Astrocyte (in vitro differentiated cells and primary cell): Measurements from ENCODE around the gene INPP5A. TPM values are rescaled to one million over a fixed set of nuclear protein-coding genes. Genes with fewer than 3 reads are reported as not detected.

Experiments used
- DNase-seq: peaks from one replicate; pipeline ENCODE4 v3.0.0-alpha.2; 2010; ENCODE audit warnings: low read depth
- FAIRE-seq: peaks from 2 replicates; lab custom pipeline; 2011; peaks lifted over from hg19 to GRCh38; lab: Jason Lieb, UNC
- H2AFZ ChIP-seq: 2 replicates; pipeline ENCODE4 v1.6.0; 2012; ENCODE audit warnings: low read depth, low read length, inconsistent platforms
- H3K27ac ChIP-seq: 2 replicates; pipeline ENCODE4 v1.5.1; 2011; ENCODE audit warnings: low read depth, low read length, inconsistent platforms
- H3K27me3 ChIP-seq: 2 replicates; pipeline ENCODE4 v1.6.0; 2011; ENCODE audit warnings: low read length, inconsistent platforms; ENCODE audit not compliant: insufficient read depth
- H3K36me3 ChIP-seq: 2 replicates; pipeline ENCODE4 v1.5.1; 2011; ENCODE audit warnings: low read length, inconsistent platforms; ENCODE audit not compliant: insufficient read depth
- H3K4me1 ChIP-seq: 2 replicates; pipeline ENCODE4 v1.5.1; 2011; ENCODE audit warnings: low read length, inconsistent platforms; ENCODE audit not compliant: insufficient read depth
- H3K4me2 ChIP-seq: 2 replicates; pipeline ENCODE4 v1.6.0; 2012; ENCODE audit warnings: low read length, inconsistent platforms
- H3K4me3 ChIP-seq: 2 replicates; pipeline ENCODE4 v1.5.1; 2011; ENCODE audit warnings: low read depth, mild to moderate bottlenecking, low read length, inconsistent platforms; ENCODE audit not compliant: insufficient read depth
- H3K79me2 ChIP-seq: 2 replicates; pipeline ENCODE4 v1.6.0; 2012; ENCODE audit warnings: mild to moderate bottlenecking, low read length, inconsistent platforms; ENCODE audit not compliant: insufficient read depth
- H3K9ac ChIP-seq: 2 replicates; pipeline ENCODE4 v1.6.0; 2012; ENCODE audit warnings: mild to moderate bottlenecking, low read length, inconsistent platforms
- H3K9me3 ChIP-seq: 2 replicates; pipeline ENCODE4 v1.5.1; 2012; ENCODE audit warnings: low read depth, mild to moderate bottlenecking, low read length, inconsistent platforms; ENCODE audit not compliant: insufficient read depth
- H4K20me1 ChIP-seq: 2 replicates; pipeline ENCODE4 v1.6.0; 2012; ENCODE audit warnings: low read length, inconsistent platforms; ENCODE audit not compliant: insufficient read depth
- H3K27ac Mint-ChIP-seq: one replicate; pipeline ENCODE4 v1.8.0; 2021; ENCODE audit warnings: mild to moderate bottlenecking, mixed read lengths; ENCODE audit not compliant: unreplicated experiment
- H3K27me3 Mint-ChIP-seq: one replicate; pipeline ENCODE4 v1.8.0; 2021; ENCODE audit warnings: low read depth, mixed read lengths; ENCODE audit not compliant: unreplicated experiment
- H3K36me3 Mint-ChIP-seq: one replicate; pipeline ENCODE4 v1.8.0; 2021; ENCODE audit warnings: low read depth, mixed read lengths; ENCODE audit not compliant: unreplicated experiment
- H3K4me1 Mint-ChIP-seq: one replicate; pipeline ENCODE4 v1.8.0; 2021; ENCODE audit warnings: low read depth, mixed read lengths; ENCODE audit not compliant: unreplicated experiment
- H3K4me3 Mint-ChIP-seq: one replicate; pipeline ENCODE4 v1.8.0; 2021; ENCODE audit warnings: mild to moderate bottlenecking, moderate library complexity, mixed read lengths; ENCODE audit not compliant: unreplicated experiment
- H3K9me3 Mint-ChIP-seq: one replicate; pipeline ENCODE4 v1.8.0; 2021; ENCODE audit warnings: mild to moderate bottlenecking, mixed read lengths; ENCODE audit not compliant: unreplicated experiment
- CTCF ChIP-seq: IDR thresholded peaks from 2 replicates; pipeline ENCODE4 v1.5.1; 2011; ENCODE audit warnings: low read depth, mild to moderate bottlenecking, inconsistent platforms, low read length, moderate library complexity; ENCODE audit not compliant: insufficient read depth
- EZH2 ChIP-seq: IDR thresholded peaks from 2 replicates; pipeline ENCODE4 v1.6.1; 2012; ENCODE audit warnings: mild to moderate bottlenecking, low read length, inconsistent platforms; ENCODE audit not compliant: insufficient read depth
- total RNA-seq: library from RNA; stranded (reverse); gene quantifications from 2 replicates; pipeline ENCODE4 v1.2.1, GENCODE V29; 2021

INPP5A gene
- total RNA-seq, 1 donor from 2014 or later: 39.1 TPM

- Histone ChIP-seq H3K36me3 (no peaks in the 10 kb centered on the region), H4K20me1 (peaks cover 7% of the 10 kb centered on the region), H3K27ac (no peak overlapping the region), H3K9ac (no peak overlapping the region), H3K79me2 (no peaks in the 10 kb centered on the region), H3K4me1 (no peaks in the 10 kb centered on the region), H2AFZ (no peak overlapping the region), H3K27me3 (no peaks in the 10 kb centered on the region), H3K9me3 (no peaks in the 10 kb centered on the region), H3K4me3 (no peak overlapping the region), H3K4me2 (no peak overlapping the region)
- H3K4me3 Mint-ChIP-seq: no peak overlapping the region
- DNase-seq (no peak), FAIRE-seq (no peak)
- TF ChIP-seq CTCF (no peak), EZH2 (no peak)
- H3K4me1 Mint-ChIP-seq: no peaks in the 10 kb centered on the region
- H3K27ac Mint-ChIP-seq: no peak overlapping the region
- no peaks in the 10 kb centered on the region for H3K27me3 Mint-ChIP-seq
- H3K36me3 Mint-ChIP-seq: peaks cover 28% of the 10 kb centered on the region
- no peaks in the 10 kb centered on the region for H3K9me3 Mint-ChIP-seq
Measured at GRCh38 chr10:132728321-132728720, 190.7 kb downstream of the INPP5A start.

DNA sequence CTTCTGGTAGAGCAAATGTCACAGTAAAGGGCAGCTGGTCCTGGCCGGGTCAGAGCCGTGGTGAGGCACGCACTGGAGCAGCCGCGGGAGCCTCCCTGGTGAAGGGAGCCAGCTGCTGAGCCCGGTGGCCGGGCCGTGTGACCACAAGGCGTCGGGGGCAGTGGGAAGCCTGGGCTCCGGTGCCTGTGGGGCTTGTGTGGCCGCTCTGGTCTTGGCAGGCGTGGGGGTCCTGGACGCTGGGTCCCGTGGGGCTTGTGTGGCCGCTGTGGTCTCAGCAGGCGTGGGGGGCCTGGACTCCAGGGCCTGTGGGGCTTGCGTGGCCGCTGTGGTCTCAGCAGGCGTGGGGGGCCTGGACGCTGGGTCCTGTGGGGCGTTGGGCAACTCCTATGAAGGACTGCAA lies 191.2 kb downstream of the INPP5A start:
- Histone ChIP-seq H3K27me3 (no peaks in the 10 kb centered on the region), H3K36me3 (no peaks in the 10 kb centered on the region), H3K9me3 (no peaks in the 10 kb centered on the region), H3K9ac (no peak overlapping the region), H3K27ac (no peak overlapping the region), H3K4me1 (no peaks in the 10 kb centered on the region), H4K20me1 (peaks cover 10% of the 10 kb centered on the region), H2AFZ (no peak overlapping the region), H3K4me3 (no peak overlapping the region), H3K4me2 (no peak overlapping the region), H3K79me2 (no peaks in the 10 kb centered on the region)
- no peak overlapping the region for H3K27ac Mint-ChIP-seq
- no peak for DNase-seq
- H3K36me3 Mint-ChIP-seq: peaks cover 27% of the 10 kb centered on the region
- no peak for TF ChIP-seq EZH2
- TF ChIP-seq CTCF: no peak
- no peak for FAIRE-seq
- H3K4me3 Mint-ChIP-seq: no peak overlapping the region
- no peaks in the 10 kb centered on the region for H3K27me3 Mint-ChIP-seq
- no peaks in the 10 kb centered on the region for H3K4me1 Mint-ChIP-seq
- no peaks in the 10 kb centered on the region for H3K9me3 Mint-ChIP-seq

DNA sequence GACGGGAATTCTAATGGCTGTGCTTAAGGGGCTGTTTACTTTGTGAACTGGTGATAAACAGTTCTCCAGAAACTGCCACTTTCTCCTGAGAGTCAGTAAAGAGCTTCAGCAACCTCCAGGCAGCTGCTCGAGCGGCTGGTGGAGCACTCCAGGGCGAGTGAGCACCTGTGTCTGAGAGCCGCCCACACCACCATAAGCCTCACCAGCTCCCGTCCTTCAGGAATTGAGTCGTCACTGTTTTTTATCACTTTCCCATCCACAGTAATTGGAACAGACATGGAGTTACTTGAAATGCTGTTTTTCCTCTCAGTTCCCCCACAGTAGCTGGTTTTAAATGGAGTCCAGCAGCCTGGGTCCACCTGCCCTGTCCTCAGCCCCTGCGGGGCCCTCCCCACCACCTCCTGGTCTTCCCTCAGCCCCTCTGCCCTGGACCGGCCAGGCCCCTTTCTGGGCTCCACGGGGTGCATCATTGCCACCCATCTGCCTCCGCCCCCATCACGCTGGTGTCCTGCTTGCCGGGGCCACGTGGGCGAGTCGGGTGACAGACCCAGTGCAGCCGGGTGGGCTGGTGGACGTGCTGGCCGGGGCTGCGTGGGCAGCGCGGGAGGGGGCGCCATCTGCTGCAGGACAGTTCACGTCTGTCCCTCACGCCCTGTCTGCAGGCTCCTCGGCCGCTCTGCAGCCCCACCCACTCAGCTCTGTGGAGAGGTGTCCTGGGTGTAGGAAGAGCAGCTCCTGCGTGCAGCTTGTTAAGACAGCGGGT lies 192.4 kb downstream of the INPP5A start:
- Histone ChIP-seq H2AFZ (no peak overlapping the region), H3K27ac (no peak overlapping the region), H3K9me3 (no peaks in the 10 kb centered on the region), H4K20me1 (peaks cover 14% of the 10 kb centered on the region), H3K4me1 (no peaks in the 10 kb centered on the region), H3K27me3 (no peaks in the 10 kb centered on the region), H3K36me3 (peaks cover 2% of the 10 kb centered on the region), H3K79me2 (no peaks in the 10 kb centered on the region), H3K4me2 (no peak overlapping the region), H3K4me3 (no peak overlapping the region), H3K9ac (no peak overlapping the region)
- no peak overlapping the region for H3K27ac Mint-ChIP-seq
- H3K4me3 Mint-ChIP-seq: no peak overlapping the region
- FAIRE-seq (no peak), DNase-seq (no peak)
- TF ChIP-seq CTCF (no peak), EZH2 (no peak)
- no peaks in the 10 kb centered on the region for H3K4me1 Mint-ChIP-seq
- peaks cover 16% of the 10 kb centered on the region for H3K36me3 Mint-ChIP-seq
- H3K27me3 Mint-ChIP-seq: no peaks in the 10 kb centered on the region
- H3K9me3 Mint-ChIP-seq: no peaks in the 10 kb centered on the region
